Heart left ventricle (tissue), 16 donors: Measurements from ENCODE around the gene TNFSF15. TPM values are rescaled to one million over a fixed set of nuclear protein-coding genes. Genes with fewer than 3 reads are reported as not detected.

Experiments
- ATAC-seq, 4 donors: fragments of 200-7000 bp; cut with Tn5 transposase; one replicate each; pipeline ENCODE4 v1.9.1; 2020 to 2022; ENCODE audit warnings: moderate library complexity in 4 of 4, mild to moderate bottlenecking in 3 of 4, moderate number of reproducible peaks in 1 of 4
- DNase-seq, 5 donors: peaks; one replicate each; pipeline ENCODE4 v3.0.0-alpha.2; 2020
- H3K27ac ChIP-seq, 12 donors: fragments of 200-600 bp; sonication (generic) in 4 of 12; one replicate each; pipeline versions ENCODE4 v1.5.0 to v1.8.0; 2016 to 2022; ENCODE audit warnings: mild to moderate bottlenecking in 2 of 12
- H3K27me3 ChIP-seq, 9 donors: fragments of 200-600 bp; sonication (generic) in 2 of 9; one replicate each; pipeline versions ENCODE4 v1.5.1 to v1.8.0; 2016 to 2022; ENCODE audit warnings: mild to moderate bottlenecking in 3 of 9
- H3K36me3 ChIP-seq, 9 donors: fragments of 200-600 bp; sonication (generic) in 2 of 9; one replicate each; pipeline versions ENCODE4 v1.5.0 to v1.8.0; 2018 to 2022; ENCODE audit warnings: mild to moderate bottlenecking in 2 of 9
- H3K4me1 ChIP-seq, 12 donors: fragments of 200-600 bp; sonication (generic) in 4 of 12; one replicate each; pipeline versions ENCODE4 v1.5.0 to v1.8.0; 2016 to 2022; ENCODE audit warnings: mild to moderate bottlenecking in 3 of 12
- H3K4me3 ChIP-seq, 12 donors: fragments of 200-600 bp; sonication (generic) in 4 of 12; one replicate each; pipeline versions ENCODE4 v1.5.0 to v1.8.0; 2017 to 2022; ENCODE audit warnings: mild to moderate bottlenecking in 9 of 12, moderate library complexity in 4 of 12
- H3K9me3 ChIP-seq, 12 donors: fragments of 200-600 bp; sonication (generic) in 4 of 12; one replicate each; pipeline versions ENCODE4 v1.5.0 to v1.8.0; 2016 to 2022; ENCODE audit warnings: mild to moderate bottlenecking in 1 of 12
- CTCF ChIP-seq, 12 donors: fragments of 200-600 bp; sonication (generic) in 4 of 12; IDR thresholded peaks; one replicate each; pipeline versions ENCODE4 v1.5.0 to v1.8.0; 2018 to 2022; ENCODE audit warnings: antibody characterized with exemption in 12 of 12, mild to moderate bottlenecking in 5 of 12
- POLR2A ChIP-seq, 2 donors: fragments of 450-650 bp; IDR thresholded peaks; one replicate each; pipeline ENCODE4 v1.6.1; 2017; ENCODE audit warnings: antibody characterized with exemption in 2 of 2, mild to moderate bottlenecking in 2 of 2, moderate library complexity in 2 of 2
- WGBS, 4 donors: extraction: QIAGEN DNeasy Blood & Tissue Kit in 2 of 4; methylation state at CpG; one replicate each; pipeline versions ENCODE4 v1.1.5 to v1.1.7; 2013 to 2018; 5-methylcytosine and 5-hydroxymethylcytosine counted together
- intact Hi-C, 10 donors: fragments of 100-400 bp; cut with DNase I; formaldehyde crosslinking; loops; one replicate each; pipeline versions ENCODE4 v1.11.1 to v1.14.2; 2022
- polyA plus RNA-seq, 2 donors: library from polyadenylated mRNA; stranded (reverse); fragments of 200-250 nt; gene quantifications; one replicate each; pipeline ENCODE4 v1.2.3, GENCODE V29; 2013
- total RNA-seq, 9 donors: library from RNA; depleted of rRNA in 2 of 9; stranded (reverse); fragments of >200 nt in 2 of 9; fragmentation: NEBNext Ultra II Directional in 3 of 9; extraction: Animal tissue kit (Norgen Biotek cat#: 25700) in 3 of 9; gene quantifications; one replicate each; pipeline versions ENCODE4 v1.1.0 to v1.2.4, GENCODE V29; 2016 to 2023
- donor health status: ischemic (EF 13 %, LVEDD 7.1; RV severe dilation, severe dysfunction).
- donor health status: healthy with polysubstance abuse.
- donor health status: DM: no; HTN: yes; CAD: no.
- donor health status: DM: no; HTN: no; CAD: no.
- donor health status: ischemic (EF 25% LVEDD 6.9; RV normal size, moderate dysfunction).
- donor health status: ischemic (EF 25% LVEDD 5.7; RV mildly dilated, moderate dysfunction).
- donor health status: healthy.
- donor health status: DM: yes; HTN: yes; CAD: no.
- donor health status: ischemic (EF 35%, LVEDD 5.7; RV mildly dilated, moderate dysfunction).
- donor health status: nonischemic (EF 11% LVEDD 7.7; RV severe dilation, severe dysfunction).
- donor health status: DM: yes; HTN: yes; CAD: no.
- donor health status: PGD.
- donor health status: ischemic (EF 29% LVEDD 5.4; RV normal size, mild dysfunction).
- donor health status: nonischemic (EF 23%, LVEDD 6.1; RV moderate dilation, normal function).

Gene TNFSF15
- total and polyA plus RNA-seq, 11 donors, result 0.03 to 1.4 (median 0.16) TPM; not detected in 5

GRCh38 chr9:114811301-114811700 lies 5.5 kb upstream of the TNFSF15 start:
- Histone ChIP-seq H3K9me3 (no peaks in the 10 kb centered on the region), H3K4me3 (no peak overlapping the region), H3K27ac (no peak overlapping the region), H3K4me1 (peaks cover 0 to 8% (median 0%) of the 10 kb centered on the region in 12 donors), H3K36me3 (no peaks in the 10 kb centered on the region), H3K27me3 (no peaks in the 10 kb centered on the region)
- TF ChIP-seq CTCF (IDR thresholded peaks at IDR 0.05) (no peak), POLR2A (IDR thresholded peaks at IDR 0.05) (no peak)
- intact Hi-C loops, result no loop called here
- 43 to 63% (median 53%) methylated on average over 4 of the region's 4 CpGs for WGBS, 4 donors
- no peak for ATAC-seq
- DNase-seq, result no peak

- Histone ChIP-seq H3K9me3 (no peaks in the 10 kb centered on the region), H3K27me3 (no peaks in the 10 kb centered on the region), H3K27ac (no peak overlapping the region), H3K4me1 (peaks cover 0 to 15% (median 0%) of the 10 kb centered on the region in 12 donors), H3K36me3 (no peaks in the 10 kb centered on the region), H3K4me3 (no peak overlapping the region)
- 77 to 88% (median 81%) methylated on average over 3 of the region's 3 CpGs for WGBS, 4 donors
- no peak for TF ChIP-seq CTCF (IDR thresholded peaks at IDR 0.05)
- no peak for ATAC-seq
- DNase-seq, result no peak
- intact Hi-C loops, result no loop called here
Observed at GRCh38 chr9:114810614-114811013, 4.8 kb upstream of the TNFSF15 start.

GRCh38 chr9:114806526-114806900 lies 674 bp upstream of the TNFSF15 start:
- Histone ChIP-seq H3K4me1 (peaks cover 0 to 35% (median 0%) of the 10 kb centered on the region in 12 donors), H3K4me3 (no peak overlapping the region), H3K27ac (peak overlapping the region in 1 of 12 donors; percentile 73), H3K36me3 (no peaks in the 10 kb centered on the region), H3K27me3 (no peaks in the 10 kb centered on the region), H3K9me3 (no peaks in the 10 kb centered on the region)
- intact Hi-C loops, result no loop called here
- TF ChIP-seq CTCF (IDR thresholded peaks at IDR 0.05) (no peak), POLR2A (IDR thresholded peaks at IDR 0.05) (no peak)
- DNase-seq (no peak), ATAC-seq (no peak)
- WGBS, 4 donors, result 45 to 66% (median 56%) methylated on average over 2 of the region's 2 CpGs

GRCh38 chr9:114804505-114804904 lies 1.3 kb downstream of the TNFSF15 start:
- ATAC-seq, result peak in 1 of 4 donors; percentile 38

More at GRCh38 chr9:114804505-114804904, 1.3 kb downstream of the TNFSF15 start:
- Histone ChIP-seq H3K4me3 (no peak overlapping the region), H3K9me3 (no peaks in the 10 kb centered on the region), H3K27me3 (peaks cover 0 to 2% (median 0%) of the 10 kb centered on the region in 9 donors), H3K27ac (no peak overlapping the region), H3K4me1 (peaks cover 0 to 35% (median 0%) of the 10 kb centered on the region in 12 donors), H3K36me3 (no peaks in the 10 kb centered on the region)
- TF ChIP-seq POLR2A (IDR thresholded peaks at IDR 0.05) (no peak), CTCF (IDR thresholded peaks at IDR 0.05) (no peak)
- DNase-seq, result peak in 1 of 5 donors; percentile 43
- 62 to 74% (median 66%) methylated on average over 5 of the region's 5 CpGs for WGBS, 4 donors
- intact Hi-C loops, result no loop called here
